Kidney epithelial cell (primary cell): ENCODE data around the gene CLCNKB. TPM values are rescaled to one million over a fixed set of nuclear protein-coding genes. Genes with fewer than 3 reads are reported as not detected.

Experiments
- DNase-seq: peaks from one replicate; pipeline ENCODE4 v3.0.0-alpha.2; 2010; ENCODE audit warnings: low read depth
- H3K27me3 ChIP-seq: 2 replicates; pipeline ENCODE4 v1.6.0; 2011; ENCODE audit warnings: low read length; ENCODE audit not compliant: control insufficient read depth, insufficient read depth
- H3K36me3 ChIP-seq: 2 replicates; pipeline ENCODE4 v1.5.1; 2011; ENCODE audit warnings: low read length; ENCODE audit not compliant: control insufficient read depth, insufficient read depth
- H3K4me3 ChIP-seq: 2 replicates; pipeline ENCODE4 v1.5.1; 2011; ENCODE audit warnings: low read depth, mild to moderate bottlenecking, control low read depth, low read length
- total RNA-seq: library from RNA; depleted of rRNA; stranded (reverse); fragments of >200 nt; gene quantifications from 2 replicates; pipeline ENCODE4 v1.2.3, GENCODE V29; 2015
- TF ChIP-seq, protein P1 (sequence below): IDR thresholded peaks from 2 replicates; pipeline ENCODE4 v1.5.1; 2011; ENCODE audit warnings: mild to moderate bottlenecking, moderate library complexity, low read length, control low read depth, inconsistent platforms; ENCODE audit not compliant: insufficient read depth, poor library complexity, severe bottlenecking

The CLCNKB gene
- total RNA-seq, 1 donor from 2014 or later = 0.50 TPM

DNA sequence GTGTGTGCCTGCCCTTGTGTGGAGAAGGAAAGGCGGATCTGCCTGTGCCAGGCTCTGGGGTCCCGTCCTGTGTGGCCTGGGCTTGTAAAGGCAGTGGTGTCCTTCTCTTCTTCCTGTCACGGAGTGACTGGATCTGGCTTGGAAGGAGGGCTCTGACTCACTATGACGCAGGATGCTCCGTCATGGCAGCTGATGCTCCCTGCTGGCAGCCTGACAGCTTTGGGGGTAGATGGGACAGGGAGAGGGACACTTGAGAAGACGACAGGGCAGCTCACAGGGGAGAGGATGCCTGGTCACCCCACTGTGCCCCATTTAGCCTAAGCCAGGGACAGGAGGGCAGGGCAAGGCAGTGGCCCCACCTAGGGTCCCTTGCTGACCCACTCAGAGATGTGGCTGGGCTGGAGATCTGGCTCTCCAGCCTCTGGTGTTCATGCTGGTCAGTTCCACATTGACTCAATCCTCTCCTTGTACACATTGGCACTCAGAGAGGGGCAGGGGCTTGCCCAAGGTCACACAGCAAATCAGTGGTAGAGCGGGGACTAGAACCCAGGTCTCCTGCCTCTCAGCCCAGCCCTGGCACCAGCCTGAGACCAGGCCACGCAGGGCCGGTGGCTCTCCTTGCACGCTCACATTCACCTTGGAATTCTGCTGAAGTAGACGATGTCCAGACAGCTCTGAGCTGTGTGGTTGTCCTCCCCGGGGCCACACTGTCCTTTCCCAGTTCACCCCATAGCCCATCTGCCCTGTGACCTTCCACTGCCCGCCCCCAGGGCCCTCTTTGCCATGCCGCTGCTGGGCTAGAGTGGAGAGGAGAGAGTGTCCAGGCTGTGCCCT lies 32.7 kb downstream of the CLCNKB start:
- H3K4me3 ChIP-seq = no peak overlapping the region
- TF ChIP-seq, protein P1, sequence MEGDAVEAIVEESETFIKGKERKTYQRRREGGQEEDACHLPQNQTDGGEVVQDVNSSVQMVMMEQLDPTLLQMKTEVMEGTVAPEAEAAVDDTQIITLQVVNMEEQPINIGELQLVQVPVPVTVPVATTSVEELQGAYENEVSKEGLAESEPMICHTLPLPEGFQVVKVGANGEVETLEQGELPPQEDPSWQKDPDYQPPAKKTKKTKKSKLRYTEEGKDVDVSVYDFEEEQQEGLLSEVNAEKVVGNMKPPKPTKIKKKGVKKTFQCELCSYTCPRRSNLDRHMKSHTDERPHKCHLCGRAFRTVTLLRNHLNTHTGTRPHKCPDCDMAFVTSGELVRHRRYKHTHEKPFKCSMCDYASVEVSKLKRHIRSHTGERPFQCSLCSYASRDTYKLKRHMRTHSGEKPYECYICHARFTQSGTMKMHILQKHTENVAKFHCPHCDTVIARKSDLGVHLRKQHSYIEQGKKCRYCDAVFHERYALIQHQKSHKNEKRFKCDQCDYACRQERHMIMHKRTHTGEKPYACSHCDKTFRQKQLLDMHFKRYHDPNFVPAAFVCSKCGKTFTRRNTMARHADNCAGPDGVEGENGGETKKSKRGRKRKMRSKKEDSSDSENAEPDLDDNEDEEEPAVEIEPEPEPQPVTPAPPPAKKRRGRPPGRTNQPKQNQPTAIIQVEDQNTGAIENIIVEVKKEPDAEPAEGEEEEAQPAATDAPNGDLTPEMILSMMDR = no peak
- DNase-seq = peak; percentile 70
- H3K27me3 ChIP-seq = peaks cover 2% of the 10 kb centered on the region
- H3K36me3 ChIP-seq = no peaks in the 10 kb centered on the region

DNA sequence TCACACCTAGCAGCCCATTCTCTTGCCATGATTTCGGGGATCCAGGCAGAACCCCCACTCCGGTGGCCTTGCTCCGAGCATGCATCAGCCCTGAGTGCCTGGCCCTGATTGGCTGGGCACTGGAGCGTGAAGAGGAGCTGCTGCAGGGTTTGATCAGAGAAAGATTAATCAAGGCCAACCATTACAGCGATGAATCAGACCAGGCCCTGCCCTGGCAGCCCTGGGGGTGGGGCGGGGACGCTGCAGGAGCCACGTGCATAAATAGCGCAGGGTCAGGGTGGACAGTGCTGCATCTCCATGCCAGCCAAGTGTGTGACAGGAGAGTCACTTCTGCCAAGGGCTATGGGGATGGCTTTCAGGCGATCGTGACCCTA lies 33.3 kb downstream of the CLCNKB start:
- DNase-seq = peak; percentile 67
- TF ChIP-seq, protein P1 = no peak
- Histone ChIP-seq H3K36me3 (no peaks in the 10 kb centered on the region), H3K27me3 (peaks cover 2% of the 10 kb centered on the region), H3K4me3 (no peak overlapping the region)

DNA sequence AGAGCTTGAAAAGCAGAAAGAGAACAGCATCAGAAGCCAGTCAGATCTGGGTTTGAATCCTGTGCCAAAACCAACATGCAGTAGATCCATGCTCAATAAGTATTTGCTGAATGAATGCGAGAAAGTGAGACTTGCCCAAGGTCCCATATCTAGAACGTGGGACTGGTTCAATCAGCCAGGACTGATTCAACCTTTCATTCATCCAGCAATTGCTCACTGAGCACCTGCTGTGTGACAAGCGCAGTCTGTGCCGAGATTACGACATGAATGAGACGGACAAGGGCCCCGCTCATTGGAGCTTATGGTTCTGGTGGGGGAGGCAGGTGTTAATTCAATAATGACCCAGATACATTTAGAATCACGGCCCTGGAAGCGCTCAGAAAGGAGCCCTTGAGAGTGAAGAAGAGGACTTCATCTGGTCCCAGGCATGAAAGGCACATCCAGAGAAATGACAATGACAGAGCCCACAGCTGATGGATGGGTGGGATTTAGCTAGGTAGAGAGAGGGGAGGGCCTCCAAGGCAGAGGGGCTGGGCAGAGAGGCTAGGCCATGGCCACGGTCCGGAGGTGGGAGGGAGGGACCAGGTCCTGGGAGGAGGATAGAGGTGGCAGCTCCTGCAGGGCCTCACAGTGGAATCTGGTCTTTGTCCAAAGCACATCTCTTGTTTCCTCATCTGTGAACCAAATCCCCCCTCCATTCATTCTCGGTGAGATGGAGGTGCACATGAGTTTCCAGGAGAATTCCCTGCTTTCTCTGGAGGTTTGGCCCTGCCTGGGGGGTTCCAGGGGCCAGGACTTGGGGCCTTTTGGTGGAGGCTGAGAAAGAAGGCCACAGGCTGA lies 34.0 kb downstream of the CLCNKB start:
- Histone ChIP-seq H3K4me3 (no peak overlapping the region), H3K27me3 (peaks cover 2% of the 10 kb centered on the region), H3K36me3 (no peaks in the 10 kb centered on the region)
- TF ChIP-seq, protein P1 = no peak
- DNase-seq = no peak

GRCh38 chr1:16078925-16079656 lies 35.5 kb downstream of the CLCNKB start:
- no peak for DNase-seq
- no peaks in the 10 kb centered on the region for H3K27me3 ChIP-seq
- no peak overlapping the region for H3K4me3 ChIP-seq
- no peaks in the 10 kb centered on the region for H3K36me3 ChIP-seq
- TF ChIP-seq, protein P1 = peak; percentile 93

DNA sequence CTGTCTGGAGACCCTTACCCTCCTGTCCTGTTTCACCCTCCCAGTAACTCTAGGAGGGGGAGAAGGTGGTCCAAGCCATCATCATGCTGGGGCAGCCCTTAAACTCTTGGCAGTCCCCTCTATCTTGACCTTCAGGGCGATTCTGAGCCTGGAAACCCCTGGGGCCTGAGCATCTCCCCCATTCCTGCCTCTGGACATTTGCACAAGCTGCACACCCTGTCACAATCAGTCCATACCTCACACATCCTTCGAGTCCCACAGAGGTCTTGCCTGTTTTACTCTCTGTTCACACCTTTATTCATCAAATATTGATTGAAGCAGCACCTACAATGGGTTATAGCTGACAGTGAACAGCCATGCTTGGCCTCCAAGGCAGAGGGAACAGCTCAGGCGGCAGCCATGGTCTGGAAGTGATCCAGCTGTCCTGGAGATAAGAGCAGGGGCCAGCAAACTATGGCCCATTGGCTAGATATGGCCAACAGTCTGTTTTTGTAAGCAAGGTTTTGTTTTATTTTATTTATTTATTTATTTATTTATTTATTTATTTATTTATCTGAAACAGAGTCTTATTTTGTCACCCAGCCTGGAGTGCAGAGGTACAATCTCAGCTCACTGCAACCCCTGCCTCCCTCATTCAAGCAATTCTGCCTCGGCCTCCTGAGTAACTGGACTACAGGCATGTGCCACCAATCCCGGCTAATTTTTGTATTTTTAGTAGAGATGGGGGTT lies 37.0 kb downstream of the CLCNKB start:
- no peak for DNase-seq

More for the DNA sequence above, 37.0 kb downstream of the CLCNKB start:
- H3K4me3 ChIP-seq = no peak overlapping the region
- no peaks in the 10 kb centered on the region for H3K27me3 ChIP-seq
- TF ChIP-seq, protein P1 = no peak
- no peaks in the 10 kb centered on the region for H3K36me3 ChIP-seq
